Osteoblast (primary cell): ENCODE data around the gene CRTC1. TPM values are rescaled to one million over a fixed set of nuclear protein-coding genes. Genes with fewer than 3 reads are reported as not detected.

Experiments used
- DNase-seq: peaks from one replicate; pipeline ENCODE4 v3.0.0; 2011; ENCODE audit warnings: low spot score, mixed read lengths; ENCODE audit not compliant: insufficient read length; ENCODE audit errors: missing footprints
- H2AFZ ChIP-seq: 2 replicates; pipeline ENCODE4 v1.6.0; 2011; ENCODE audit warnings: mild to moderate bottlenecking, low read length
- H3K27ac ChIP-seq: 2 replicates; pipeline ENCODE4 v1.5.1; 2011; ENCODE audit warnings: mild to moderate bottlenecking, low read depth, low read length, moderate library complexity
- H3K27me3 ChIP-seq: 2 replicates; pipeline ENCODE4 v1.6.0; 2012; ENCODE audit warnings: mild to moderate bottlenecking, control low read depth, inconsistent platforms, low read length, moderate library complexity; ENCODE audit not compliant: insufficient read depth
- H3K36me3 ChIP-seq: 2 replicates; pipeline ENCODE4 v1.5.1; 2011; ENCODE audit warnings: mild to moderate bottlenecking, low read length, control low read depth, moderate library complexity; ENCODE audit not compliant: insufficient read depth
- H3K4me1 ChIP-seq: 2 replicates; pipeline ENCODE4 v1.5.1; 2011; ENCODE audit warnings: mild to moderate bottlenecking, low read length, control low read depth, moderate library complexity; ENCODE audit not compliant: insufficient read depth
- H3K4me2 ChIP-seq: 2 replicates; pipeline ENCODE4 v1.6.0; 2011; ENCODE audit warnings: mild to moderate bottlenecking, low read length; ENCODE audit not compliant: insufficient read depth
- H3K4me3 ChIP-seq: fragments of 200-600 bp; sonication (generic); 3 replicates; pipeline ENCODE4 v1.5.1; 2012; ENCODE audit warnings: mild to moderate bottlenecking, low read length, inconsistent platforms; ENCODE audit not compliant: insufficient read depth
- H3K79me2 ChIP-seq: 2 replicates; pipeline ENCODE4 v1.6.0; 2012; ENCODE audit warnings: mild to moderate bottlenecking, low read length, control low read depth, inconsistent platforms; ENCODE audit not compliant: insufficient read depth
- H3K9me3 ChIP-seq: 2 replicates; pipeline ENCODE4 v1.5.1; 2011; ENCODE audit warnings: low read depth, low read length, control low read depth
- H4K20me1 ChIP-seq: 2 replicates; pipeline ENCODE4 v1.6.0; 2012; ENCODE audit warnings: mild to moderate bottlenecking, low read length, control low read depth; ENCODE audit not compliant: insufficient read depth
- CTCF ChIP-seq: IDR thresholded peaks from 2 replicates; pipeline ENCODE4 v1.5.1; 2011; ENCODE audit warnings: mild to moderate bottlenecking, low read depth, low read length, moderate library complexity; ENCODE audit errors: extremely low read depth
- total RNA-seq: library from RNA; depleted of rRNA; stranded (reverse); fragments of >200 nt; gene quantifications from 2 replicates; pipeline ENCODE4 v1.2.3, GENCODE V29; 2012

Gene CRTC1
- total RNA-seq, 1 donor = 4.0 TPM

- H2AFZ ChIP-seq = no peak overlapping the region
- H3K4me1 ChIP-seq = peaks cover 21% of the 10 kb centered on the region
- no peak for TF ChIP-seq CTCF
- H3K4me2 ChIP-seq = peak overlapping the region; percentile 92
- no peaks in the 10 kb centered on the region for H3K9me3 ChIP-seq
- H3K79me2 ChIP-seq = peaks cover 49% of the 10 kb centered on the region
- peak overlapping the region; percentile 83 for H3K4me3 ChIP-seq
- peak; percentile 59 for DNase-seq
- peaks cover 29% of the 10 kb centered on the region for H4K20me1 ChIP-seq
- no peaks in the 10 kb centered on the region for H3K27me3 ChIP-seq
- H3K36me3 ChIP-seq = no peaks in the 10 kb centered on the region
- no peak overlapping the region for H3K27ac ChIP-seq
These were observed 620 bp downstream of the CRTC1 start for GRCh38 chr19:18683958-18684641.

GRCh38 chr19:18684642-18684993, 1.1 kb downstream of the CRTC1 start:
- no peaks in the 10 kb centered on the region for H3K27me3 ChIP-seq
- H3K27ac ChIP-seq = no peak overlapping the region
- no peaks in the 10 kb centered on the region for H3K36me3 ChIP-seq
- H3K4me1 ChIP-seq = peaks cover 21% of the 10 kb centered on the region
- peak overlapping the region; percentile 92 for H3K4me2 ChIP-seq
- H3K4me3 ChIP-seq = peak overlapping the region; percentile 83
- H3K79me2 ChIP-seq = peaks cover 53% of the 10 kb centered on the region
- no peaks in the 10 kb centered on the region for H3K9me3 ChIP-seq
- DNase-seq = peak; percentile 55
- no peak for TF ChIP-seq CTCF
- H4K20me1 ChIP-seq = peaks cover 32% of the 10 kb centered on the region
- H2AFZ ChIP-seq = no peak overlapping the region

- H3K27ac ChIP-seq = no peak overlapping the region
- H3K36me3 ChIP-seq = no peaks in the 10 kb centered on the region
- H3K4me2 ChIP-seq = peak overlapping the region; percentile 10
- TF ChIP-seq CTCF = no peak
- H3K4me1 ChIP-seq = peaks cover 21% of the 10 kb centered on the region
- peaks cover 42% of the 10 kb centered on the region for H4K20me1 ChIP-seq
- H3K4me3 ChIP-seq = no peak overlapping the region
- peaks cover 62% of the 10 kb centered on the region for H3K79me2 ChIP-seq
- no peak overlapping the region for H2AFZ ChIP-seq
- DNase-seq = peak; percentile 75
- no peaks in the 10 kb centered on the region for H3K9me3 ChIP-seq
- no peaks in the 10 kb centered on the region for H3K27me3 ChIP-seq
These were observed 2.2 kb downstream of the CRTC1 start for GRCh38 chr19:18685597-18686190.

- Histone ChIP-seq H3K9me3 (no peaks in the 10 kb centered on the region), H4K20me1 (peaks cover 51% of the 10 kb centered on the region), H3K27me3 (no peaks in the 10 kb centered on the region), H3K4me3 (no peak overlapping the region), H2AFZ (no peak overlapping the region), H3K4me2 (no peak overlapping the region), H3K27ac (no peak overlapping the region), H3K79me2 (peaks cover 76% of the 10 kb centered on the region), H3K4me1 (peaks cover 19% of the 10 kb centered on the region), H3K36me3 (no peaks in the 10 kb centered on the region)
- no peak for DNase-seq
- no peak for TF ChIP-seq CTCF
These were observed 4.4 kb downstream of the CRTC1 start for GRCh38 chr19:18687740-18688465.
